ENCODE measurements around the gene ZNF276.
"Not testable (repeated sequence)": the region's sequence is repeated elsewhere in the genome, so short reads cannot be mapped to it uniquely, and the experiment has no call there.

The ZNF276 gene

GRCh38 chr16:89695875-89696669 is 25.3 kb upstream of the ZNF276 start:
- no peak for DNase-seq

GRCh38 chr16:89696670-89697128 is 24.6 kb upstream of the ZNF276 start:
- no peak for DNase-seq

GRCh38 chr16:89697161-89697615 is 24.1 kb upstream of the ZNF276 start:
- no peak for DNase-seq

- no peak for DNase-seq
These were observed 23.6 kb upstream of the ZNF276 start for GRCh38 chr16:89697616-89698331.

- DNase-seq = not testable (repeated sequence)
These were observed 22.6 kb upstream of the ZNF276 start for GRCh38 chr16:89698717-89699116.

- not testable (repeated sequence) for DNase-seq
These were observed 21.7 kb upstream of the ZNF276 start for GRCh38 chr16:89699629-89700099.

- peak; percentile 87 to 94 for DNase-seq
These were observed 21.2 kb upstream of the ZNF276 start for GRCh38 chr16:89700100-89700648.

GRCh38 chr16:89700649-89701424 is 20.5 kb upstream of the ZNF276 start:
- no peak for DNase-seq

GRCh38 chr16:89701425-89702406 is 19.6 kb upstream of the ZNF276 start, which contains the start of gene SPATA2L:
TSS of gene SPATA2L (minus strand) at chr16:89701705. CDS start at chr16:89701232, 473 bp downstream.
- DNase-seq = peak; percentile 91 to 92

- DNase-seq = no peak
These were observed 17.1 kb upstream of the ZNF276 start for GRCh38 chr16:89704281-89704680.

GRCh38 chr16:89705006-89705405 is 16.3 kb upstream of the ZNF276 start:
- no peak for DNase-seq

- DNase-seq = no peak
These were observed 14.6 kb upstream of the ZNF276 start for GRCh38 chr16:89706518-89707260.

- no peak for DNase-seq
These were observed 13.6 kb upstream of the ZNF276 start for GRCh38 chr16:89707695-89708094.

- no peak for DNase-seq
These were observed 12.8 kb upstream of the ZNF276 start for GRCh38 chr16:89708481-89708931.

- DNase-seq = no peak
These were observed 12.2 kb upstream of the ZNF276 start for GRCh38 chr16:89709166-89709565.

GRCh38 chr16:89709716-89710432 is 11.5 kb upstream of the ZNF276 start:
- no peak for DNase-seq

GRCh38 chr16:89710709-89711564 is 10.4 kb upstream of the ZNF276 start:
- DNase-seq = no peak

GRCh38 chr16:89711601-89712273 is 9.6 kb upstream of the ZNF276 start:
- DNase-seq = no peak

All from NCI-H187 (cell line).